KMS-11 (cell line): ENCODE measurements around the gene FLVCR2.

Experiments
- H2AFZ ChIP-seq: fragments of 200-600 bp; sonication (generic); 2 replicates; pipeline ENCODE4 v1.6.1; 2016; ENCODE audit warnings: antibody characterized with exemption, mixed run types, low read depth
- H3K27ac ChIP-seq: fragments of 200-600 bp; sonication (generic); 2 replicates; pipeline ENCODE4 v1.6.1; 2016; ENCODE audit warnings: mild to moderate bottlenecking, mixed run types
- H3K27me3 ChIP-seq: fragments of 200-600 bp; sonication (generic); 2 replicates; pipeline ENCODE4 v1.6.1; 2017; ENCODE audit warnings: mild to moderate bottlenecking, low read depth, mixed run types, moderate library complexity; ENCODE audit not compliant: insufficient read depth
- H3K36me3 ChIP-seq: fragments of 200-600 bp; sonication (generic); 2 replicates; pipeline ENCODE4 v1.6.1; 2017; ENCODE audit warnings: mild to moderate bottlenecking, mixed run types; ENCODE audit not compliant: insufficient read depth
- H3K4me1 ChIP-seq: fragments of 200-600 bp; sonication (generic); 2 replicates; pipeline ENCODE4 v1.6.1; 2016; ENCODE audit warnings: mild to moderate bottlenecking, low read depth, mixed run types; ENCODE audit not compliant: poor library complexity, severe bottlenecking
- H3K4me2 ChIP-seq: fragments of 200-600 bp; sonication (generic); 2 replicates; pipeline ENCODE4 v1.7.0; 2016; ENCODE audit warnings: mild to moderate bottlenecking, mixed run types
- H3K4me3 ChIP-seq: fragments of 200-600 bp; sonication (generic); IDR thresholded peaks from 2 replicates; pipeline ENCODE4 v1.6.1; 2017; ENCODE audit warnings: low read depth, low read length, mixed read lengths; ENCODE audit not compliant: insufficient read depth
- H3K79me2 ChIP-seq: fragments of 200-600 bp; sonication (generic); 2 replicates; pipeline ENCODE4 v1.6.1; 2016; ENCODE audit warnings: low read depth, mixed run types; ENCODE audit not compliant: insufficient read depth
- H3K9ac ChIP-seq: fragments of 200-600 bp; sonication (generic); 2 replicates; pipeline ENCODE4 v1.6.1; 2016; ENCODE audit warnings: mild to moderate bottlenecking, mixed run types
- H4K20me1 ChIP-seq: fragments of 200-600 bp; sonication (generic); 2 replicates; pipeline ENCODE4 v1.6.1; 2016; ENCODE audit warnings: mild to moderate bottlenecking, mixed run types; ENCODE audit not compliant: insufficient read depth
- TF ChIP-seq, protein P1 (sequence below): fragments of 200-600 bp; sonication (generic); conservative IDR thresholded peaks from 2 replicates; pipeline ENCODE4 v1.6.1; 2017; ENCODE audit warnings: low read depth, mild to moderate bottlenecking, antibody characterized with exemption, low read length, moderate library complexity, mixed read lengths

FLVCR2 gene

GRCh38 chr14:75558440-75558839, 20.0 kb upstream of the FLVCR2 start:
- no peak overlapping the region for H3K4me3 ChIP-seq
- no peak overlapping the region for H3K27ac ChIP-seq
- no peak overlapping the region for H3K4me2 ChIP-seq
- H4K20me1 ChIP-seq = no peaks in the 10 kb centered on the region
- H3K36me3 ChIP-seq = no peaks in the 10 kb centered on the region
- H3K4me1 ChIP-seq = peaks cover 25% of the 10 kb centered on the region
- H3K9ac ChIP-seq = no peak overlapping the region
- TF ChIP-seq, protein P1, sequence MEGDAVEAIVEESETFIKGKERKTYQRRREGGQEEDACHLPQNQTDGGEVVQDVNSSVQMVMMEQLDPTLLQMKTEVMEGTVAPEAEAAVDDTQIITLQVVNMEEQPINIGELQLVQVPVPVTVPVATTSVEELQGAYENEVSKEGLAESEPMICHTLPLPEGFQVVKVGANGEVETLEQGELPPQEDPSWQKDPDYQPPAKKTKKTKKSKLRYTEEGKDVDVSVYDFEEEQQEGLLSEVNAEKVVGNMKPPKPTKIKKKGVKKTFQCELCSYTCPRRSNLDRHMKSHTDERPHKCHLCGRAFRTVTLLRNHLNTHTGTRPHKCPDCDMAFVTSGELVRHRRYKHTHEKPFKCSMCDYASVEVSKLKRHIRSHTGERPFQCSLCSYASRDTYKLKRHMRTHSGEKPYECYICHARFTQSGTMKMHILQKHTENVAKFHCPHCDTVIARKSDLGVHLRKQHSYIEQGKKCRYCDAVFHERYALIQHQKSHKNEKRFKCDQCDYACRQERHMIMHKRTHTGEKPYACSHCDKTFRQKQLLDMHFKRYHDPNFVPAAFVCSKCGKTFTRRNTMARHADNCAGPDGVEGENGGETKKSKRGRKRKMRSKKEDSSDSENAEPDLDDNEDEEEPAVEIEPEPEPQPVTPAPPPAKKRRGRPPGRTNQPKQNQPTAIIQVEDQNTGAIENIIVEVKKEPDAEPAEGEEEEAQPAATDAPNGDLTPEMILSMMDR = no peak
- no peaks in the 10 kb centered on the region for H3K27me3 ChIP-seq
- no peak overlapping the region for H2AFZ ChIP-seq
- no peaks in the 10 kb centered on the region for H3K79me2 ChIP-seq

- no peak overlapping the region for H2AFZ ChIP-seq
- no peaks in the 10 kb centered on the region for H3K36me3 ChIP-seq
- TF ChIP-seq, protein P1 = no peak
- H4K20me1 ChIP-seq = no peaks in the 10 kb centered on the region
- H3K4me3 ChIP-seq = no peak overlapping the region
- no peak overlapping the region for H3K9ac ChIP-seq
- H3K79me2 ChIP-seq = no peaks in the 10 kb centered on the region
- peaks cover 25% of the 10 kb centered on the region for H3K4me1 ChIP-seq
- H3K4me2 ChIP-seq = no peak overlapping the region
- H3K27me3 ChIP-seq = no peaks in the 10 kb centered on the region
- no peak overlapping the region for H3K27ac ChIP-seq
These were observed 19.4 kb upstream of the FLVCR2 start for GRCh38 chr14:75559045-75559444.

- Histone ChIP-seq H3K36me3 (no peaks in the 10 kb centered on the region), H3K4me2 (peak overlapping the region; percentile 17; the same call in 1 of the 2 replicates), H3K79me2 (no peaks in the 10 kb centered on the region), H3K4me3 (no peak overlapping the region), H3K27ac (peak overlapping the region; percentile 20; the same call in 1 of the 2 replicates), H4K20me1 (no peaks in the 10 kb centered on the region), H3K9ac (no peak overlapping the region), H3K27me3 (no peaks in the 10 kb centered on the region), H3K4me1 (peaks cover 25% of the 10 kb centered on the region), H2AFZ (no peak overlapping the region)
- TF ChIP-seq, protein P1 = no peak
These were observed 18.8 kb upstream of the FLVCR2 start for GRCh38 chr14:75559451-75560222.

- Histone ChIP-seq H3K4me2 (peak overlapping the region; percentile 52), H3K4me3 (no peak overlapping the region), H3K4me1 (peaks cover 25% of the 10 kb centered on the region), H3K79me2 (no peaks in the 10 kb centered on the region), H3K27me3 (no peaks in the 10 kb centered on the region), H2AFZ (no peak overlapping the region), H3K36me3 (no peaks in the 10 kb centered on the region), H3K9ac (no peak overlapping the region), H3K27ac (no peak overlapping the region), H4K20me1 (no peaks in the 10 kb centered on the region)
- TF ChIP-seq, protein P1 = peak; percentile 72
These were observed 17.4 kb upstream of the FLVCR2 start for GRCh38 chr14:75561013-75561432.
